GM21825 (cell line): ENCODE data around the gene C1QB.

Experiments used
- ATAC-seq: cut with Tn5 transposase; IDR thresholded peaks from one replicate; pipeline ENCODE4 v1.9.1; 2021; ENCODE audit warnings: mild to moderate bottlenecking, moderate library complexity; ENCODE audit not compliant: unreplicated experiment

C1QB gene, protein sequence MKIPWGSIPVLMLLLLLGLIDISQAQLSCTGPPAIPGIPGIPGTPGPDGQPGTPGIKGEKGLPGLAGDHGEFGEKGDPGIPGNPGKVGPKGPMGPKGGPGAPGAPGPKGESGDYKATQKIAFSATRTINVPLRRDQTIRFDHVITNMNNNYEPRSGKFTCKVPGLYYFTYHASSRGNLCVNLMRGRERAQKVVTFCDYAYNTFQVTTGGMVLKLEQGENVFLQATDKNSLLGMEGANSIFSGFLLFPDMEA

DNA sequence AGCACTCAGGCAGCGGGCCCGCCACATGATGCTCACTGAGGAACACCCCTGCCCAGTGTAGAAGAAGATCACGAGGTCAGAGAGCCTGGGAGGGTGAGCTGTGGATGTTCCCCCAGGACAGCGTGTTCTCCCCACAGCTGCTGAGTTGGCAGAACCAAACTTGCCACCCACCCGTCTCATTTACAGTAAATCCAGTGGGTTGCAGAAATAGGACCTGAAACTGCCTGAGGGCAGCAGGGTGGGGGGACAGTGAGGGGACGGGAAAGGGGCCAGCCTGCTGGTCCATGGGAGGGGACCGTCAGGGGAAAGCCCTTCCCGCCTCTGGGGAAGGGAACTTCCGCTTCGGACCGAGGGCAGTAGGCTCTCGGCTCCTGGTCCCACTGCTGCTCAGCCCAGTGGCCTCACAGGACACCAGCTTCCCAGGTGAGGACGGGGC, at the start of gene C1QB:
TSS of gene C1QB (plus strand) at position 356 of the 436 bp plus-strand sequence. CDS start 6,227 bp downstream, outside the sequence.
- no peak for ATAC-seq

DNA sequence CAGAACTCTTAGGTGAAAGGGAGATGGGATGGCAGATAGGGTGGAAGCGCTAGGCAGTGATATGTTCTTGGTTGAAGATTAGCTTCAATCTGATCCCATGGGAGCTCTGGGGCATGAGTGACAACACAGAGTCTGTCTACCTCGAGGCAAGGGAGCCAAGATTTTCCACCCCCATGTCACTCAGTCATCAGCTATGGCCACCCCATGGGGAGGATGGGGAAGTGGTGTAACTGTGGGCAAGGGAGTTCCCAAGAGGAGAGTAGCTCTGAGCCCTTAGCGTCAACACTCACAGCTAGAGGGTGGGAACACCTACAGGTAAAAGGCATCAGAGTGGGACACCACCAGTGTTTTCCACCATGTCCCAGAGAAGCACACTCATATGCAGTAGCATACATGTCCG, 46.9 kb upstream of the C1QB start:
- ATAC-seq = no peak

DNA sequence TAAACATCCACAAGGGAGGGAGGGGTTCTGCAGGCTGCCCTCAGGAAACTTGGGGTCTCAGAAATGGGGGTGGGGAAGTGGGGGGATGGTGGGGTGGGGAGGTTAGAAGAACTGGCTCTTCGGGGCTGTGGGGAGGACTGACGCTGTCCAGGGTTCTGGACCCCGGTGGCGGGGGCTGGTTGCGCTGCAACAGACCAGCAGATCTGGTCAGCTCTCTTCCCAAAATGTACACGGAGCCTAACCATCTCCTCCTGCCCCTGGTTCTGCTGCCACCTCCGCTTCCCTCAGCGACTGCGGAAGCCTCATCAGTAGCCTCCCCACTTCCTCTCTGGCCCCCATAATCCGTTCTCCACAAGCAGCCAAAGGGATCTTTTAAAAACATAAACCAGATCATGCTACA, 45.9 kb upstream of the C1QB start:
- no peak for ATAC-seq

DNA sequence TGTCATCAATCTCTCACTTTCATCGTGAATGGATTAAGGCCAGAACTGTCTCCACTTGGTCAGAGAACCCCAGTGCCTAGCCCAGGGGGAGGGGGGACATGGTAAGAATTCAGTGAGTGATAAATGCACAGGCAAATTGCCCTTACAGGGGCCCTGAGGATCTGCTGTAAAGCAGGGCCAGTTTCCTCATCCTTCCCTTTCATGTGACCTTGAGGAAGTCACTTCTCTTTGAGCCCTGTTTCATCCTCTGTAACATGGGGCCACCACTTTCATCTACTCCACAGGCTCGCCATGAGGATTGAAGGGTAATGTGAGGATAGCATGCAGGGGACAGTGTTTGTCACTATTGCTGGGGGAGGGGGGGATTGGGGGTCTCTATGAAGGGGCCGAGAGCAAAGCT, 44.7 kb upstream of the C1QB start:
- ATAC-seq = no peak

DNA sequence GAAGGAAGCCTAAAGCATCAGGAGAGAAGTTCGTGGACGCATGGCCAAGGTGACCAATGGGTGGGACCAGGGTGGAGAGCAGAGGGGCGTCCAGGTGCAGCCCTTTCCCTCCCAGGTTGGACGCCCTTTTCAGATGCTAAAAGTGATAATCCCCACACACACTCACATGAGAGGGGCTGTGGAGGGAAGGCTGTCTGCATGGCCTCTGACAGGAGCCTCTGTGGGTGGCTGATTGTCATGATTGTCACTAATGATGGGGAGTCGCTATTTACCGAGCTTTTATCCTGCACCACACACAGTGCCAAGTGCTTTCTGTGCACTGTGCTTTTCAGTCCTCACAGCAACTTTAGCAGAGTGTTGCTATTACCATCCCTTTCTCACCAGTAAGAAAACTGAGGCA, 43.7 kb upstream of the C1QB start:
- ATAC-seq = no peak

DNA sequence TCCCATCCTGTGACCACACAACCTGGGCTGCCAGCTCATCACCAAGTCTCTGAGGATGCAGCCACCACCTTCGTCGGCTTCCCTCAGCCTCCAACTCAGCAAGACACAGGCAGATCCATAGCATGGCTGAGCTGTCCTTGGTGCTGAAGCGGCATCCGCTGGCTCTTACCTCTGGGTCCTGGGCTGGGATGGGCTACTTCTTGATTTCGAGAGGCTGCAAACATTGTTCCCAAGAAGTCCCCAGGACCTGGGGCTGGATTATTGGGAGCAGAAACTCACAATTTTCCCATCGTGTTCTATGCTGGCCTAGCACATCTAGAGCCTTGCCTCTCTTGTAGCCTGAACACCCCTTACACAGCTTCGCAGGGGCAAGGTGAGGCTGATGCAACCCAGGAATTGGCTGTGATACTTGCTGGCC, 41.5 kb upstream of the C1QB start:
- ATAC-seq = no peak

DNA sequence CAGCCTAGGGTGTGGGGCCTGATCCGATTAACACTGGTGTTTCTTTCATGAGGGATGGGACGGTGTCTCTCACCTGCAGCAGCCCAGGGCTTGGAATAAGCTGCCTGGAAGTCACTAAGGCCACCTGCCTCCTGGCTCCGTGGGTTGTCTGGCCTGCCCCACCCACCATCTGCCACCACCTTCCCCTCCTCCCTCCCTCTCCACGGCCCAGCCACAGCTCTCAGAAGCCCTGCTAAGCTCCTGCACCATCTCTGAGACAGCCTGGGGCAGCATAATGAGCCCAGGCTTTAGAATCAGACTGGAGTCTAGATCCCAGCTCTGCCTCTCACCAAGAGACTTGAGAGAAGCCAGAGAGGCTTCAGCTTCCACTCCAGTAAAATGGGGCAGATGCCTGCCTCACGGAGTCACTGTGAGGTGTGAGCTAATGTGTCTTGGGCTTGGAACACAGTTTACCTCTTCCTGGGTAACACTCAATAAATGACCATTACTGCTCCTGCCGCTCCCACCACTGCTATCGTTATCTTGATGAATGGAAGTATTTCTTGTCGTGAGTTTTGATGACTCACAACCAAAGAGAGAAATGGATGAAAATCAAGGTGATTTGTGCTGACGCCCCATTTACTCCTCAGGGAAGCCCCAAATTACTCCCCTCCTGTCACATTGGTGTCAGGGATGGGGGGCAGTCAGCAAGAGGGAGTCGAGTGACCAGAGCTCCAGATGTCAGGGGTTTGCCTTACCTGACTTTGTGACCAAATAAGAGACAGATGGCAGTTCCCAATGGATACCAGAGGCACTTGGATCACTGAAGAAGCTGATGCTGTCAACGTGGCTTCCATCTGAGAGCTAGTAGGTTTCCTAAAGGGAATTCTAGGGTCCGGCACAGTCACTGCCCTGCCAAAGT, 40.1 kb upstream of the C1QB start:
- ATAC-seq = no peak

DNA sequence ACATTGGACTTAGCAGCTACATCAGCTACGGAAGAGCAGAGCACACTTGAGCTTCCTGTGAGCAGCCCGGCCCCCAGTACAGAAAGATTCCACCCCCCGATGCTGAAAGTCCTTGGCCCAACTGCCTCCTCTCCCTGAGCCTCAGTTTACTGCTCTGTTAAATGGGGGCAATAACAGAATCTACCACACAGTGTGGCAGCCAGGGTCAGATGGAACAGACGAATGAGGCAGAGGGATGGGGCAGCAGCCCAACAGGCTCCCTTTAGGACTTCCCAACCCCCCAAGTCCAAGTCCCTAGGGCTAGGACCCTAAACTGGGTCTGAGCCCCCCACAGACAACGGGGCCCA, 39.5 kb upstream of the C1QB start:
- no peak for ATAC-seq

DNA sequence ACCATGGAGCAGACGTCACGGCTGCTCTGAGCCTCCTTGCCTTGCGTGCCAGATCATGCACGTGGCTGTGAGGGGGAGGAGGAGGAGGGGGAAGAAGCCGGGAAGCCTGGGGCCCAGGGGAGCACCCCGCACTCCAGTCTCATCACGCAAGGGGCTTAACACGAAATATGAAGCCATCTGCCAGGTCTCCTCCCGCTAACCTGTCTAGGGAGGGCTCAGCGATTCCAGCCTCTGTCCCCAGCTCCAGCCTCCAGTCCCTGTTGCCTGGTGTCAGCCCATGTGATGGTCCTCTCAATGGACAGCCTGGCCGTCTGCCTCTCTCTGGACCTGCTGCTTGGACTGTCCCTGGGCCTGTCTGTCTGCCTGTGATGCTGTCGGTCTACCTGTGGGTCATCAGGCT, 39.1 kb upstream of the C1QB start:
- no peak for ATAC-seq

DNA sequence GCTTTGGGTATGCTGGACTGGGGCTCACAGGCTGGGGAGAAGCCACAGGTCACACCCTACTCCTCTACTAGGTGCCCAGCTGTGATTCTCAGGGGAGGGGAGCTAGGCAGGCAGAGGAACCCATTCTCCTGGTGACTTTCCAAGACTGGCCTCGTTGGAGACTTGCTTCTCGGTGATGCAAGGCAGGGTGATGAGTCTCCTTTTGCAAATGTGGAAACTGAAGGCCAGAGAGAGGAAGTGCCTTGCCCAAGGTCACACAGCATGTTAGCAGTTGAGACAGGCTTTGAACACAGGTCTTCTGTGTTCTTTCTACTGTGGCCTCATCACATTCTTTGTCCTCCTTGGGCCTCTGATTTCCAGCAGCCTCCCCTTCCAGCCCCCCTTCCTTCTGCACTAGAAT, 37.1 kb upstream of the C1QB start:
- ATAC-seq = no peak

DNA sequence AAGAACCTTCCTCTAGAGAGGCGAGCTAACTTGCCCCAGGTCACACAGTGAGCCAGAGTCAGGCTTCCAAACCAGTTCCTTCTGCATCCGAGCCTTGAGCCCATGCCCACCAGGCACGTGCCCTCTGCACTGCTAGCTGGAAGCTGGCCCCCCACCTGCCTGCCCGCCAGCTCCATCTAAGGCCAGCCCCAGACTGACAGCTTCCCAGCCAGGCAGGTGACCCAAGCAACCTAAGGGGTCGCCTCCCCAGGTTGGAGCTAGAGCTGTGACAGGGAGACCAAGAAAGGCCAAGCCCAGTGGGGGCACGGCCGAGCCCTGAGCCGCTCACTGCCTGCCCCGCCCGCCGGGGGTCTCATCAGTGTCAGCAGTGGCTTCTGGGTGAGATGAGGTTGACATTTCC, 36.5 kb upstream of the C1QB start:
- no peak for ATAC-seq

DNA sequence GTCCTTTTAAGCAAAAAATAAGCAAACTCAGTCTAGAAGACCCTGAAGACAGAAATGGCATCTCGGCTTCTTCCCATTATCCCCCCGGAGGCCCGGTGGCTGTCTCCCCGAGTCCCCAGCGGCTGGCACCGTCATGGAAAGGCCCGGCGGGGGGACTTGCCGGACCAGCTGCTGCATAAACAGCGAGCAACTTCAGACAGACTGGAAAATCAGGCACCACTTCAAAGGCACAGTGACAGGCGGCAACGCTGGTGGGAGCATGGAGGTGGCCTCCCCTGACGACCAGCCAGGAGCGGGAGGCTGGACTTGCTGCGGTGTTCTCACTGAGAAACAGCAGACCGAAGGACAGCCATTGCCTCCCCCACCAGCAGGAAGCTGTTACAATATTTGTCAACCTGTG, 35.0 kb upstream of the C1QB start:
- no peak for ATAC-seq

DNA sequence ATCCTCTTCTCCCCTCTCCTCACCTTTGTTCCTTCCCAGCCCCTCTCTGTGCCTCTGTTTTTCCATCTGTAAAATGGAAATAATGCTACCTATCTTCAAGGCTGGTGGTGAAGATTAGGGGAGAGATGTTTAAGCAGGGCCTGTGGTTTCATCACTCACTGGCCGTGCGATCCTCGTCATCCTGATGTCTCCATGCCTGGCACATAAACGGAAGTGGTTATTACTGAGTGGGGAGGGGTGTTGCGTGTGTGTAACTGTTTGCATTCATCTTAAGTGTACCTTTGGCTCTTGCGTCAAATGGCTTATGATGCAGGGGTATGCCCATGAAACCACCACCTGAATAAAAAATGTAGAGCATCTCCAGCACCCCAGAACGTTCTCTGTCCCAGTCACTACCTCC, 33.8 kb upstream of the C1QB start:
- no peak for ATAC-seq

DNA sequence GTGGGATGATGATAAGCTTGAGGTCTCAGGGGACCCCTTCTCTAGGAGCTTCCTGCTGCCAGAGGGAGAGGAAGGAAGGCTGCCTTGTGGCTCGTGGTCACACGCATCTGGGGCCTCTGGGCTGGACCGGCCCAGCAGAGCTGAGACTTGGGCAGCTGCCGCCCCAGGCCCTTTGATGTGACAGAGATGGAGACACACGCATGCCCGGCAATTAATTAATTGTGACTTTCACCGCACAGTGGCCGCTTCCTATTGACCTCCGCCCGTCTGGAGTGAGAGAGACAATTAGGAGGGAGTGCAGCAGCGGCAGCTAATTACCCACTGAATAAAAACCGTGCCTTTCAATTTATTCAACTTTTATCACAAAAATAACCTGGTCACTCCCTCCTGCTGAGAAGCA, 33.2 kb upstream of the C1QB start:
- ATAC-seq = no peak

DNA sequence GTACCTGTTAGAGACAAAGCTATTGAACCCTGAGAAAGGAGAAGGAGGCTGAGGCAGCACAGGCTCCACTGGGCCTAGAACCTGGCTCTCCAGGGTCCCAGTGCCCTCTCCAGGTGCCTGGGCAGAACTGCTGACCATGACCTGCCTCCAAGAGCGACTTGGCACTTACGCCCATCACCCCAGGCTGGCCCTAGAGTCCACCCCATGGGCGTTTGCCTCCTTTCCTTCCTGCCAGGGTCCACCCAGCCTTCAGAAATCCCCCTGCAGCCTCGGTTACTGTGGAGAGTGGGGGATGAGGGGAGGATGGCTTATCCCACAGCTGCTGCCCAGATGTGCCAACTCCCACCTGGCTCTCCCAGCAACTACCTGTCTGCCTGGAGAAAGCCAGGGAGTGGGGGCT, 31.3 kb upstream of the C1QB start:
- ATAC-seq = no peak

DNA sequence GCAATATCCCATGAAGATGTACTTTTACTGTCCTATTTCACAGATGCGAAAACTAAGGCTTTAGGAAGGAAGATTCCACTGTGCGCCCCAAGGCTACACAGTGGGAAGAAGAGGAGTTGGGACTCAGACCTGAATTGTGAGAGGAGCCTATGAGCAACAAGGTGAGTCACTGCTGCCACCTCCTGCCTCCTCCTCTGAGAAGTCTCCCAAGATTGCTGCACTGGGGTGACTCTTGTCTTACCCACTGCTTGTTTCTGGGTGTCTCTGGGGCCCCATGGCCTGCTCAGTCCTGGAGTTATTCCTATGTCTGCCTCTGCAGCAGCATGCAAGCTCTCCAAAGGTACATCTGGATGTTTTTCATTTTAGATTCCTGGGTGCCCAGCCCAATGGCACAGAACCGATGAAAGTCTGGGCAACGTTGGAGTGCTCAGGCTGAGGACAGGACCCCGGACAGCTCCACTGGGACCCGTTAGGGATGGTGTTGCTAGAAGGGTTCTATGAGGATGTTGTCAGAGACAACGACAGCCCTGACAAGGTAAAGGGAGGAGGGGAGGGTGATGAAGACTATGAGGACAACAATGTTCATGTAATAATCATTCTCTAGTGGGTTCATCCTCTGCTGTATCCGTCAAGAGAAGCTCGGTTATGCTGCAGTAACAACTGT, 27.6 kb upstream of the C1QB start:
- ATAC-seq = no peak

DNA sequence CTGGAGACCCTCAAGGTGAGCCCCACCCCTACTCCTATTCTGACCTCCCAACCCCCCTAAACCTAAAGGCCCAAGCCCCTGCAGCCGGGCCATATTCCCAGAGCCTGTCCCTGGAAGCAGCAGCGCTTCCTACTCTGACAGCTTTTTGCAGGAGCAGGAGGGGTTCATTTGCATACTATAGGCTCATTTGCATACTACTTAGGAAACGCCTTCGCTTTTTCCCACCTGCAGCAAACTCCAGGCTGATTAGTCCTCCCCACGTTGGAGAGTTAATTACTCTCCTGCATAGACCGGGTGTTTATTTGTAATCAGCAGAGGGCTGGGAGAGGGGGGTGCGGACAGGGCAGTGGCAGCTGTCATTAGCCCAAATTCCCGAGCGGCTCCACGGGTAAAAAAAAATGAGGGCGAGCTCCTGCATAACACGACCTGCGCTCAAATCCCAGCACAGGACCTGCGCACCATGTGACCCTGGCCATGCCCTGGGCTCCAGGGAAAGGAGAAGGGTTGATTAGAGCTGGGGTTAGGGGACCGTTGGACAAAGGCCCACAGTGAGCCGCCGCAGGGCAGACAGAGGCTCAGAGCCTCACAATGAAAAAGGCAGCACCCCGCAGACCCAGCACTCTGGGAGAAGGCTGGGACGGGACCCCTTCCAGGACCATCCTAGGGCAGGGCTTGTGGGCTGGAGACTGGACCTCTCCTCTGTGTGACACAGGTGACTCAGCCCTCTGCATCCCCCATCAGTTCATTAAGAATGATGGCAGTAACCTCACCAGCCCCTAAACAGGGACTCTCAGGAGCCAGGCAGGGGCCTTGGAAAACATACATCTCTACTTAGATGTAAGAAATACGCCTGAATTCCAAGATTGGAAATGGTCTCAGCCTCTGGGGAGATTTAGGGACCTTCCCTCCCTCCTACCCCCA, 26.5 kb upstream of the C1QB start:
- no peak for ATAC-seq

DNA sequence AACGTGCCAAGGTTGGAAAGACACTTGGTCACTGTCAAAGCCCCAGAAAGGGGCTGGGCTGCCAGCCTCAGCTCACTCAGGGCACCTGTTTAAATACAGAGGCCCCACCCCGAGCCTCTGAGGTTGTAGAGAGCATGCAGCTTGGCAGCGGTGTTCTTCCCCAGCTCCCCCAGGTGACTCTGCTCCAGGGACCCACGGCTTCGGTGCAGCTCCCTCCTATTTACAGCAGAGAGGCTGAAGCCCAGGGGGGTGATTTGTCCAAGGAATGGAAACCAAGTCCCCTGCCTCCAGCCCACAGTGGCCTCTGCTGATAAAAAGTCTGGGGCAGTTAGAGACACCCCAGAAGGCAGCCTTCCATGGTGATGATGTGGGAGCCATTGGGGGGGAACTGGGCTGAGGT, 25.7 kb upstream of the C1QB start:
- no peak for ATAC-seq

DNA sequence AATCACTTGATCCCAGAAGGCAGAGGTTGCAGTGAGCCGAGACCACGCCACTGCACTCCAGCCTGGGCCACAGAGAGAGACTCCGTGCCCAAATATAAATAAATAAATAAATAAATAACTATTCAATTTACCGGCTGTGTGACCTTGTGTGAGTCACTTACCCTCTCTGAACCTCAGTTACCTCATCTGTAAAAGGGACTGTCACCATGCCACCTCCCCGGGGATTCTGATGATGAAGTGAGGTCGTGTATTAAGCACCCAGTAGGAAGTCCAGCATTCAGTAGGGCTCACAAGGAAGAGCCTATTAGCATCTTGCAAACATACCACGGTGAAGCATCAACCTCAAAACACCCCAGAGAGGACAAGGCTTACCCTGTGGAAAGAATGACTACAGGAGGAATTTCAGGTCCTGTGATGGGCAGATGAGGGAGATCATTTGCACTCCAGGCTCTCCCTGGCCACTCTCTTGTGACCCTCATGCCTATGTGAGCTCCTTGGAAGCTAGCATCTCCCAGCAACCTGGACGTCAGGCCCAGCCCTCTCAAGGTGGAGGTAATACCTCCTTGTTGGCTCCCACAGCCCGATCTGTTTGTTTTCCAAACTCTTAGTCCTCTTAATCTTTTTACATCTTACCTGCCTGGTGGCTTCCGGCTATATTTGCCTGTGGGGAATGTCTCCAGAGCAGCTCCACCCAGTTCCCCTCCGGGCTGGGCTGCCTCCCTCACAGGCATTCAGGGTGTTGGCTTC, 24.2 kb upstream of the C1QB start:
- no peak for ATAC-seq

DNA sequence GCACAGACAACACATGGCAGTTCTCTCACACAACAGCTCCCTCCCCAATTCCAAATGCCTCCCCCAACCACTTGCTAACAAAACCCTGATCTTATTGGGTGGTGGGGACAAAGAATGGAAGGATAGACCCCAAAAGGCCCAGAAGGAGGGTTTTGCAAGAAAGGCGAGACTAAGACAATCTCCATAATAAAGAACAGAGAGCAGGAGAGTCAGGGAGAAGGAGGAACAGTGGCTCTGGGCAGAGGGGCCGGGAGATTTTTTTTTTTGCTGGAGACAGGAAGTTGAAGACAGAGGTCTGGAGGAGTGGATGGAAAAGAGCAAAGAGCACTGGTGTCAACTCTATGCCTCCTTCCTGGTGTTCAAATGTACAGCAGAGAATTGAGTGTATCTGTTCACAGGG, 23.1 kb upstream of the C1QB start:
- ATAC-seq = no peak
